Neural cell (in vitro differentiated cells): ENCODE data around the gene GNA15. TPM values are rescaled to one million over a fixed set of nuclear protein-coding genes. Genes with fewer than 3 reads are reported as not detected.

ENCODE experiments used
- H2AFZ ChIP-seq: fragments of 200-600, 300-800 bp; sonication (generic), shearing (Covaris generic); 2 replicates; pipeline ENCODE4 v1.6.0; 2014; ENCODE audit warnings: low read depth, mild to moderate bottlenecking, antibody characterized with exemption, low read length, moderate library complexity
- H3F3A ChIP-seq: fragments of 200-600 bp; shearing (Covaris generic); 2 replicates; pipeline ENCODE4 v1.6.1; 2016; ENCODE audit warnings: mild to moderate bottlenecking, moderate library complexity, mixed read lengths, antibody characterized with exemption, low read length; ENCODE audit not compliant: insufficient read depth, poor library complexity, severe bottlenecking
- H3K27ac ChIP-seq: fragments of 200-600, 300-800 bp; sonication (generic), shearing (Covaris generic); 2 replicates; pipeline ENCODE4 v1.5.1; 2014; ENCODE audit warnings: mild to moderate bottlenecking, low read length, moderate library complexity
- H3K27me3 ChIP-seq: fragments of 300-800, 200-600 bp; sonication (generic), shearing (Covaris generic); 2 replicates; pipeline ENCODE4 v1.6.0; 2014; ENCODE audit warnings: mild to moderate bottlenecking, low read depth, low read length, moderate library complexity; ENCODE audit not compliant: insufficient read depth
- H3K36me3 ChIP-seq: fragments of 300-800, 200-600 bp; sonication (generic), shearing (Covaris generic); 2 replicates; pipeline ENCODE4 v1.5.1; 2014; ENCODE audit warnings: mild to moderate bottlenecking, antibody characterized with exemption, low read length, moderate library complexity; ENCODE audit not compliant: insufficient read depth
- H3K4me2 ChIP-seq: fragments of 300-800, 200-600 bp; sonication (generic), shearing (Covaris generic); 2 replicates; pipeline ENCODE4 v1.6.0; 2014; ENCODE audit warnings: mild to moderate bottlenecking, low read length
- H3K4me3 ChIP-seq: fragments of 300-800, 200-600 bp; sonication (generic), shearing (Covaris generic); 2 replicates; pipeline ENCODE4 v1.5.1; 2014; ENCODE audit warnings: mild to moderate bottlenecking, low read length, moderate library complexity
- H3K79me2 ChIP-seq: fragments of 200-600 bp; shearing (Covaris generic); replicated peaks from 2 replicates; pipeline ENCODE4 v1.6.0; 2014; ENCODE audit warnings: mild to moderate bottlenecking, low read length, moderate library complexity; ENCODE audit not compliant: insufficient read depth
- H3K9ac ChIP-seq: fragments of 300-800, 200-600 bp; sonication (generic), shearing (Covaris generic); 2 replicates; pipeline ENCODE4 v1.6.1; 2016; ENCODE audit warnings: mild to moderate bottlenecking, low read length, mixed read lengths
- H3K9me2 ChIP-seq: fragments of 200-600 bp; shearing (Covaris generic); 2 replicates; pipeline ENCODE4 v1.6.1; 2016; ENCODE audit warnings: mild to moderate bottlenecking, low read length, mixed read lengths; ENCODE audit not compliant: insufficient read depth
- H3K9me3 ChIP-seq: fragments of 200-600, 300-800 bp; sonication (generic), shearing (Covaris generic); 2 replicates; pipeline ENCODE4 v1.6.1; 2016; ENCODE audit warnings: mild to moderate bottlenecking, mixed run types, low read length, moderate library complexity, mixed read lengths
- H4K20me1 ChIP-seq: fragments of 200-600 bp; shearing (Covaris generic); 2 replicates; pipeline ENCODE4 v1.6.1; 2016; ENCODE audit warnings: mild to moderate bottlenecking, mixed run types; ENCODE audit not compliant: insufficient read depth
- EP300 ChIP-seq: fragments of 450-650 bp; conservative IDR thresholded peaks from 2 replicates; pipeline ENCODE4 v1.6.1; 2014; ENCODE audit warnings: antibody characterized with exemption, mild to moderate bottlenecking, moderate library complexity; ENCODE audit not compliant: poor library complexity, severe bottlenecking
- EZH2 ChIP-seq: fragments of 200-600, 300-800 bp; shearing (Covaris generic), sonication (generic); IDR thresholded peaks from 2 replicates; pipeline ENCODE4 v1.6.1; 2014; ENCODE audit warnings: antibody characterized with exemption, low read length, borderline replicate concordance, mild to moderate bottlenecking; ENCODE audit not compliant: insufficient read depth, poor library complexity, severe bottlenecking
- MXI1 ChIP-seq: fragments of 450-650 bp; conservative IDR thresholded peaks from 2 replicates; pipeline ENCODE4 v1.6.1; 2014; ENCODE audit warnings: antibody characterized with exemption, mild to moderate bottlenecking; ENCODE audit not compliant: poor library complexity, severe bottlenecking
- POLR2AphosphoS5 ChIP-seq: IDR thresholded peaks from 2 replicates; pipeline ENCODE4 v1.6.1; 2012
- RAD21 ChIP-seq: fragments of 450-650 bp; conservative IDR thresholded peaks from 2 replicates; pipeline ENCODE4 v1.6.1; 2014; ENCODE audit warnings: antibody characterized with exemption, mild to moderate bottlenecking, moderate library complexity
- SMC3 ChIP-seq: fragments of 450-650 bp; conservative IDR thresholded peaks from 2 replicates; pipeline ENCODE4 v1.6.1; 2014; ENCODE audit warnings: antibody characterized with exemption, mild to moderate bottlenecking, moderate library complexity; ENCODE audit not compliant: poor library complexity
- TAF1 ChIP-seq: IDR thresholded peaks from 2 replicates; pipeline ENCODE4 v1.6.1; 2012; ENCODE audit warnings: low read depth
- polyA plus RNA-seq: library from polyadenylated mRNA; depleted of rRNA; stranded (reverse); fragments of >200 nt; gene quantifications from 2 replicates; pipeline ENCODE4 v1.2.3, GENCODE V29; 2014
- TF ChIP-seq, protein P1 (sequence below): IDR thresholded peaks from 2 replicates; pipeline ENCODE4 v1.6.1; 2012; ENCODE audit warnings: borderline replicate concordance
- TF ChIP-seq, protein P2 (sequence below): fragments of 450-650 bp; IDR thresholded peaks from 2 replicates; pipeline ENCODE4 v1.5.1; 2014; ENCODE audit warnings: antibody characterized with exemption, mild to moderate bottlenecking, moderate library complexity; ENCODE audit not compliant: poor library complexity, severe bottlenecking

Gene GNA15
- polyA plus RNA-seq, 1 donor from 2014 or later, result not detected

DNA sequence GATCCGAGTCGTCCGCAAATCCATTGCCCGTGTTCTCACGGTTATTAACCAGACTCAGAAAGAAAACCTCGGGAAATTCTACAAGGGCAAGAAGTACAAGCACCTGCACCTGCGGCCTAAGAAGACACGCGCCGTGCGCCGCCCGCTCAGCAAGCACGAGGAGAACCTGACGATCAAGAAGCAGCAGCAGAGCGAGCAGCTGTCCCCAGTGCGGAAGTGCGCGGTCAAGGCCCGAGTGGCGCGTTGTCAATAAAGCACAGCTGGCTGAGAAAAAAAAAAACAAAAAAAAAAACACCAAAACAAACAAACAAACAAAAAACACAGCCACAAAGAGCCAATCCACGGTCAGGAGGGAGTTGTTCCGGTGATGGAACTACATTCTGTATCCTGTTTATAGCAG is 4.7 kb upstream of the GNA15 start:
- Histone ChIP-seq H3F3A (no peaks in the 10 kb centered on the region), H3K9me3 (no peaks in the 10 kb centered on the region), H3K9me2 (no peaks in the 10 kb centered on the region), H3K79me2 (no peaks in the 10 kb centered on the region), H4K20me1 (no peaks in the 10 kb centered on the region), H3K4me2 (no peak overlapping the region), H3K27ac (no peak overlapping the region), H3K4me3 (no peak overlapping the region), H3K9ac (no peak overlapping the region), H3K36me3 (no peaks in the 10 kb centered on the region), H3K27me3 (no peaks in the 10 kb centered on the region), H2AFZ (no peak overlapping the region)
- TF ChIP-seq EP300, result no peak
- no peak for TF ChIP-seq TAF1
- TF ChIP-seq, protein P1, sequence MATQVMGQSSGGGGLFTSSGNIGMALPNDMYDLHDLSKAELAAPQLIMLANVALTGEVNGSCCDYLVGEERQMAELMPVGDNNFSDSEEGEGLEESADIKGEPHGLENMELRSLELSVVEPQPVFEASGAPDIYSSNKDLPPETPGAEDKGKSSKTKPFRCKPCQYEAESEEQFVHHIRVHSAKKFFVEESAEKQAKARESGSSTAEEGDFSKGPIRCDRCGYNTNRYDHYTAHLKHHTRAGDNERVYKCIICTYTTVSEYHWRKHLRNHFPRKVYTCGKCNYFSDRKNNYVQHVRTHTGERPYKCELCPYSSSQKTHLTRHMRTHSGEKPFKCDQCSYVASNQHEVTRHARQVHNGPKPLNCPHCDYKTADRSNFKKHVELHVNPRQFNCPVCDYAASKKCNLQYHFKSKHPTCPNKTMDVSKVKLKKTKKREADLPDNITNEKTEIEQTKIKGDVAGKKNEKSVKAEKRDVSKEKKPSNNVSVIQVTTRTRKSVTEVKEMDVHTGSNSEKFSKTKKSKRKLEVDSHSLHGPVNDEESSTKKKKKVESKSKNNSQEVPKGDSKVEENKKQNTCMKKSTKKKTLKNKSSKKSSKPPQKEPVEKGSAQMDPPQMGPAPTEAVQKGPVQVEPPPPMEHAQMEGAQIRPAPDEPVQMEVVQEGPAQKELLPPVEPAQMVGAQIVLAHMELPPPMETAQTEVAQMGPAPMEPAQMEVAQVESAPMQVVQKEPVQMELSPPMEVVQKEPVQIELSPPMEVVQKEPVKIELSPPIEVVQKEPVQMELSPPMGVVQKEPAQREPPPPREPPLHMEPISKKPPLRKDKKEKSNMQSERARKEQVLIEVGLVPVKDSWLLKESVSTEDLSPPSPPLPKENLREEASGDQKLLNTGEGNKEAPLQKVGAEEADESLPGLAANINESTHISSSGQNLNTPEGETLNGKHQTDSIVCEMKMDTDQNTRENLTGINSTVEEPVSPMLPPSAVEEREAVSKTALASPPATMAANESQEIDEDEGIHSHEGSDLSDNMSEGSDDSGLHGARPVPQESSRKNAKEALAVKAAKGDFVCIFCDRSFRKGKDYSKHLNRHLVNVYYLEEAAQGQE, result no peak
- TF ChIP-seq MXI1, result no peak
- no peak for TF ChIP-seq SMC3
- TF ChIP-seq RAD21, result no peak
- TF ChIP-seq EZH2, result no peak
- TF ChIP-seq, protein P2, sequence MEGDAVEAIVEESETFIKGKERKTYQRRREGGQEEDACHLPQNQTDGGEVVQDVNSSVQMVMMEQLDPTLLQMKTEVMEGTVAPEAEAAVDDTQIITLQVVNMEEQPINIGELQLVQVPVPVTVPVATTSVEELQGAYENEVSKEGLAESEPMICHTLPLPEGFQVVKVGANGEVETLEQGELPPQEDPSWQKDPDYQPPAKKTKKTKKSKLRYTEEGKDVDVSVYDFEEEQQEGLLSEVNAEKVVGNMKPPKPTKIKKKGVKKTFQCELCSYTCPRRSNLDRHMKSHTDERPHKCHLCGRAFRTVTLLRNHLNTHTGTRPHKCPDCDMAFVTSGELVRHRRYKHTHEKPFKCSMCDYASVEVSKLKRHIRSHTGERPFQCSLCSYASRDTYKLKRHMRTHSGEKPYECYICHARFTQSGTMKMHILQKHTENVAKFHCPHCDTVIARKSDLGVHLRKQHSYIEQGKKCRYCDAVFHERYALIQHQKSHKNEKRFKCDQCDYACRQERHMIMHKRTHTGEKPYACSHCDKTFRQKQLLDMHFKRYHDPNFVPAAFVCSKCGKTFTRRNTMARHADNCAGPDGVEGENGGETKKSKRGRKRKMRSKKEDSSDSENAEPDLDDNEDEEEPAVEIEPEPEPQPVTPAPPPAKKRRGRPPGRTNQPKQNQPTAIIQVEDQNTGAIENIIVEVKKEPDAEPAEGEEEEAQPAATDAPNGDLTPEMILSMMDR, result no peak
- no peak for TF ChIP-seq POLR2AphosphoS5

DNA sequence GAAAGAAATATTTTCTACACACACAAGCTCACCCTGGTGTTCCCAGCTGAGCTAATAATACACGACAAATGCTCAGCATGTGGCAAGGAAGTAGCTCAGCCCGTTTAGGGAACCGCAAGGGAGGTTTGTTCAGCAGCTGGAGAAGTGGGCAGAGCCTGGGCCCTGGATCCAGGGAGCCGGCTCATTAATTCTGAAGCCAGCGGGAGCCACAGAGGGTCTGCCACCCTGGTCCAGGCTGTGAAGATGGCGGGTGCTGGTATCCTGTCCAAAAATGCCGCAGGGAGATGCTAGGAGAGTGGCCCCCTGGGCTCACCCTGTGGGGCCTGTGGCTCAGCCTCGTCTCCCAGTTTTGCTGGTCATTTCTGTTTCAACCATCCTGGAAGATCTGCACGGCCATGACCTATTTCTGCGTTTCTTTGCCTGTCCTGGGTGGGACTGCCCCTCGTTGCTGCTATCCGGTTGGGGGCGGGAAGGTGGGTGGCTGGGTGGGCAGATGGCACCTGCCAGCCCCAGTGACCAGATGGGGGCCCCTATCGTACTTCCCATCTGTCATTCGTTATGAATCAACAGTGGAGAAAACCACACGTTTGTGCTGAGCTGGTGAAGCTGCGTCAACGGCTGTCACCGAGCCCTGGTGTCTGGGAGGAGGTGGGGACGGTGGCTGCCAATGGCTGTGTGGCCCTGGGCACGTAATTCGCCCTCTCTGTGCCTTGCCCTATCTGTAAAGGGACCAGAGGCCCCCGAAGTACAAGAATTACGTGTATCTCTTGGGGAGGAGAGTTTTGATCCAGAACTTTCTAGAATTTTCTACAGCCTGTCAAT is 2.7 kb upstream of the GNA15 start:
- Histone ChIP-seq H3F3A (no peaks in the 10 kb centered on the region), H3K9me3 (no peaks in the 10 kb centered on the region), H3K27ac (no peak overlapping the region), H3K79me2 (no peaks in the 10 kb centered on the region), H4K20me1 (no peaks in the 10 kb centered on the region), H3K9me2 (no peaks in the 10 kb centered on the region), H3K27me3 (no peaks in the 10 kb centered on the region), H2AFZ (no peak overlapping the region), H3K36me3 (no peaks in the 10 kb centered on the region), H3K4me2 (no peak overlapping the region), H3K9ac (no peak overlapping the region), H3K4me3 (no peak overlapping the region)
- TF ChIP-seq, protein P2, result no peak
- TF ChIP-seq EP300, result no peak
